Esophagus muscularis mucosa (tissue), 3 donors: ENCODE measurements around the gene ZBTB7C.

ENCODE experiments used
- CTCF ChIP-seq, 3 experiments: fragments of 200-600 bp in 2 of 3; fragments of 450-650 bp in 1 of 3; sonication (generic) in 2 of 3; IDR thresholded peaks; one replicate each; pipeline ENCODE4 v1.5.1; 2017 to 2019; ENCODE audit warnings: antibody characterized with exemption in 3 of 3, mild to moderate bottlenecking in 2 of 3, moderate library complexity in 1 of 3
- POLR2A ChIP-seq: fragments of 450-650 bp; IDR thresholded peaks from one replicate; pipeline ENCODE4 v1.6.1; 2017; ENCODE audit warnings: antibody characterized with exemption, moderate library complexity, mild to moderate bottlenecking, low read depth
- POLR2AphosphoS5 ChIP-seq, 2 donors: sonication (generic); formaldehyde crosslinking; IDR thresholded peaks; one replicate each; pipeline ENCODE4 v1.6.1; 2017; ENCODE audit warnings: antibody characterized with exemption in 2 of 2

- TF ChIP-seq CTCF (IDR thresholded peaks at IDR 0.05) = no peak
- no peak for TF ChIP-seq POLR2AphosphoS5 (IDR thresholded peaks at IDR 0.05)
- TF ChIP-seq POLR2A = no peak
These were observed 385.1 kb downstream of the ZBTB7C start for GRCh38 chr18:48024009-48024512.
